GM21423 (cell line): ENCODE measurements around the gene IMP3.
"Not testable (repeated sequence)": the region's sequence is repeated elsewhere in the genome, so short reads cannot be mapped to it uniquely, and the experiment has no call there.

Experiments used
- ATAC-seq: cut with Tn5 transposase; IDR thresholded peaks from one replicate; pipeline ENCODE4 v1.9.1; 2021; ENCODE audit warnings: mild to moderate bottlenecking, moderate library complexity; ENCODE audit not compliant: unreplicated experiment

Gene IMP3

DNA sequence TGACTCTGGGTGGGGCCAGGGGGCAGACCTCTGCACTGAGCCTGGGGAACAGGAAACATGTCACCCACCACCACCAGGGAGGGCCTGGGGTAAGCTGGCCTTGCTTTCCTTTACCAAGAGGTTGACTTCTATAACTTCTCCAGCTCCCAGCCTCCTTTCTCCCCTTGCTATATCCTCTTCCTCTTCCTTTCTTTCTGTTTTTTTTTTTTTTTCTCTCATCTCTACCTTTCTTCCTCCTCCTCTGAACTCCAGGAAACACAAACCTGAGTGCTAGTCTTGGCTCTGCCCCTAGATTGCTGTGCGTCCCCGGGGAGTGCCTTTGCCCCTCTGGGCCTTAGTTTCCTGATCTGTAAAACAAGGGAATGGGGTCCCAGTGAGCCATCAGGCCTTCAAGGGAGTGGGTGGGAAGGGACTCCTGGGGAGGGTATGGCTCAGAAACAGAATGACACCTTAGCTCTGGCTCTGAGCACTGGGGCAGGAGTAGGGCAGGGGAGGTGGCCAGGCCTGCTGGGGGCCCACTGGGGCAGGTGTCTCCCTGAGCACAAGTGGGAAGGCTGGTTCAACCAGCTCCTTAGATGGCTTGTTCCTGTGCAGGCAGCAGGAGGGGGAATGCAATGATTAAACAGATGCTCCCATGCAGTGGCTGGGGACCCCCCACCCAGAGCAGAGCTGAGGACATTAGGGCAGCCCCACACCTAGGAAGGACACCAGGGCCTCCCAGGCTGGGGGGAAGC is 12.0 kb upstream of the IMP3 start:
- no peak for ATAC-seq

DNA sequence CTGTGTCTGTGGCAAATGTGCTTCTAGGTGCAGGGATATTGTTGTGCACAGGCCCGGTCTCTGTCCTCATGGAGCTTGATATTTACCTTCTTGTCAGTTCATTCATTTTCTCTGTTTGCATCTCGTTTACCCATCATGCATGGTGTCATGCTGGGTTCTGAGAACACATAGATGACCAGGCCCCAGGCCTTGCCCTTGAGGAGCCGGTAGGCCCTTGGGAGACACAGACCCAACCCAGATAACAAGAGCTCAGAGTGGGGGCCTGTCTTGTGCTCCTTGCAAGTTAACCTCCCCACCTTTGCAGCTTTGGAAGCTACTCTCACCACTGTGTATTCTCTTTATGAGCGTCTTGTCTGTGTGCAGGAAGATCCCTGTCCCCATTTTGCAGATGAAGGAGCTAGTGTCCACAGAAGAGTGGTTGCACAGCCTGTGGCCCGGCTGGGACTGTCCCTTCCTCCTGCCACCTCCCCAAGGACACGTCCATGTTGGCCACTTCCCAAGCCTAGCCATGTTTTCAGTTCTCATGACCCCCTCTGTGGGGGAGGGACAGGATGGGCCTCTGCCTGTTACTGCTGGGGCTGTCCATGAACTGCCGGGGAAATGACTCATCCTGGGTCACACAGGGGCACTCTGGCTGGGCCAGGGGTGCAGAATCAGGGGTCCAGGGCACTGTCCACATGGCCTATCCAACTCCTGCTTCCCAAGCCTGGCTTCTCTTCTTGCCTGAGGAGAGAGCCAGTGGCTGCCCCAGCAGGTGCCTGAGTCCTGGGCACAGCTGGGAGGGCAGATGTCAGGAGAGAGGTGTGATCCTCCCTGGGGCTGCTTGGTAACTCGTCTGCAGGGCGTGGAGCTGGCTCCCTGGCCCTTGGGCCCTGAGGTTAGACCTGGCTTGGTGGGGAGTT is 11.1 kb upstream of the IMP3 start:
- ATAC-seq = no peak

DNA sequence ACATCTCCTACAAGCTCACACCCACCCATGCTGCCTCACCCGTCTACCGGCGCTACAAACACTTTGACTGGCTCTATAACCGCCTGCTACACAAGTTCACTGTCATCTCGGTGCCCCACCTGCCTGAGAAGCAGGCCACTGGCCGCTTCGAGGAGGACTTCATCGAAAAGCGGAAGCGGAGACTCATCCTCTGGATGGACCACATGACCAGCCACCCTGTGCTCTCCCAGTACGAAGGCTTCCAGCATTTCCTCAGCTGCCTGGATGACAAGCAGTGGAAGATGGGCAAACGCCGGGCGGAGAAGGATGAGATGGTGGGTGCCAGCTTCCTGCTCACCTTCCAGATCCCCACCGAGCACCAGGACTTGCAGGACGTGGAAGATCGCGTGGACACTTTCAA is 9.8 kb upstream of the IMP3 start:
- ATAC-seq = no peak

DNA sequence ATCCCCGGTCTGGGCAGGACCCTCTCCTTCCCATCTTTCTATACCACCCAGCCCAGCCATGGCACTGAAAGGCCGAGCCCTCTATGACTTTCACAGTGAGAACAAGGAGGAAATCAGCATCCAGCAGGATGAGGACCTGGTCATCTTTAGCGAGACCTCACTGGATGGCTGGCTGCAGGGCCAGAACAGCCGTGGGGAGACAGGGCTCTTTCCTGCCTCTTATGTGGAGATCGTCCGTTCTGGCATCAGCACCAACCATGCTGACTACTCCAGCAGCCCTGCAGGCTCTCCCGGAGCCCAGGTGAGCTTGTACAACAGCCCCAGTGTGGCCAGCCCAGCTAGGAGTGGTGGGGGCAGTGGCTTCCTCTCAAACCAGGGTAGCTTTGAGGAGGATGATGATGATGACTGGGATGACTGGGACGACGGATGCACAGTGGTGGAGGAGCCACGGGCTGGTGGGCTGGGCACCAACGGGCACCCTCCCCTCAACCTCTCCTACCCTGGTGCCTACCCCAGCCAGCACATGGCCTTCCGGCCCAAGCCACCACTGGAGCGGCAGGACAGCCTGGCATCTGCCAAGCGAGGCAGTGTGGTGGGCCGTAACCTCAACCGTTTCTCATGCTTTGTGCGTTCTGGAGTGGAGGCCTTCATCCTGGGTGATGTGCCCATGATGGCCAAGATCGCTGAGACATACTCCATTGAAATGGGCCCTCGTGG is 9.2 kb upstream of the IMP3 start:
- no peak for ATAC-seq

DNA sequence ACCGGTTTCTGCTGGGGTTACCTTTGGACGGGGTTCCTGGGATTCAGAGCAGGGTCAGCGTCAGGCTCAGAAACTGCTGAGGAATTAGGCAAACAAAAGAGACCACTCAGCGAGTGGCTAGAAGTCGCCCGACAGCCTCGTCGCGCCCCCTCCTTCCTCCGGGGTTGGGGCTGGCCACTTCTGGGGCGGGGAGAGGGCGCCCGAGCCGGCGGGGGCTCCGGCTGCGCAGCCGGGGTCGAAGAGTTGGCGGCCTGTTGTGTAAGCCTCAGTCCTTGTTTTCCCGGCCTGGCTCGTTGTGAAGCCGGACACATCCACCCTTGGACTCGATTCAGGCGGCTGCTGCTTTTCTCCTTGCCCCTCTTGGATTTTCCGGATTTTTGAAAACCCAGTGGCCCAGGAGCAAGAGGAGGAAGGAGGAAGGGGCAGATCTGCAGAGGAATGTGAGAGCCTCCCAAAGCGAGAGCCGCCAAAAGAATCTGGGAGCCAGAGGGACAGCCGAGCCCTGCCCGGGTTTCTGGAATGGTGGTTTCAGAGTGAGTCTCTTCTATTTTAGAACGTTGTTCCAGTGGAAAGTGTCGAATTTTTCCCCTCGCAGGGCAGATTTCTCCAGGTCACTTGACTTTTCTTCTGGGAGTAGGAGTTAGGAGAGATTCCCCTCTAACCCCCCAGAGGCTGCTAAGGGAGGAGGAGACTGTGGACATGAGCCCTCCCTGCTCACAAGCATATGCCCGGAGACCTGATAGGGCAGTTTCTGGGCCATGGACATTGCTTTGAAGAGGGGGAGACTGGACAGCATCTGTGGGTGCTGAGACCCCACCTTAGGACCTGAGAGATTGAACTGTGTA is 8.4 kb upstream of the IMP3 start:
- ATAC-seq = no peak

DNA sequence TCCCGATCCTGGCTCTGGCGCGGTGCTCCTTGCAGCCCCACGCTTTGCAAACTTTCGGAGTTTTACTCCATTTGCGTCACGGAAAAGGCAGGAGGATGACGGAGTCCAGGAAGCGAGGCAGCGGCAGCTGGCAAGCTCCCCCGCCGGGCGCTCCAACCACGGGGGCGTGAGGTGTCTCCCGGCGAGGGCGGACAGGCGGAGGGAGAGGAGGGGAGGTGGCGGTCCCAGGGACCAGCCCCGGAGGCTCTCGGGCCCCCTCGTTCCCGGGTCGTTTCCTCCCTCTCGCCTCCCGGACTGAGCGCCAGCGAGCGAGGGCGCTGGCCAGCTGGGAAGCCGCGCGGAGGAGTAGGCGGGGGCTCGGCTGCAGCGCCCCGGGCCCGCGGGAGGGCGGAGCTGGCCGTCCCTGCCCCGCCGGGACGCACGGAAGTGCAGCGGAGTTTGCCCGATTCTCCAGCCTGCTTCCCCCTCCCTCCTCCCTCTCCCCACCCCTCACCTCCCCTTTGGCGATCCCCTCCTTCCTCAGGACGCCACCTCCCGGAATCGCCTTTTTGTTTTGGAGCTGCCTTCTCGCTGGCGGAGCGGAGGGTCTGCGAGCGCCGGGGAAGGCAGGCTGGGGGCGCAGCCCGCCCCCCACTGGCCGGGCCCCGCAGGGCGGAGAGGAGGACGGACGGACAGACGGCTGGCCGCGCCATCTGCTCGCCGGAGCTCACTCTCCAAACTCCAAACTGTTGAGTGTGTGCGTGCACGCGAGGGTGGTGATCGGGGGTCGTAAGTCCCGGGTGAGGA is 7.5 kb upstream of the IMP3 start, which contains the start of gene SNX33:
SNX33 (plus strand) TSS at position 543 of the 786 bp plus-strand sequence. CDS start 1,191 bp downstream, outside the sequence.
- peak; percentile 48 for ATAC-seq

DNA sequence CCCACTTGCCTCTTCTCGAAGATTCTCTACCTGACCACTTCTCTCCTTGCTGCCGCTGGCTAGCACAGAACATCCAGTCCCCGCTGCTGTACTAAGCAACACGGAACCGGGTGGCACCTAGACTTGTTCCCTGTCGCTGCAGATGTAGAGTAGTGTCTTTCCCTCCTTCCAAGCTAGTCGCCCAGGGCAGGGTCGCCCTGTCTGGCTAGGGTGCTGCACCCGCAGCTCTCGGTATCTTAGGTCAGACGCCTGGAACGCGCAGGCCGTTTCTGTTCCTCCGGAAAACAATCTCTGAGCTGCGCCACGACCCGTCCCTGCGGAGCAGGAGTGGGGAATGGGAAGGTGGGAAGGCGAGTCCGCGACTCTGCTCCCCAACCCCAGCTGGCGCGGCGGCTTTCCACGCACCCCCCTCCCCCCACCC is 6.9 kb upstream of the IMP3 start:
- no peak for ATAC-seq

DNA sequence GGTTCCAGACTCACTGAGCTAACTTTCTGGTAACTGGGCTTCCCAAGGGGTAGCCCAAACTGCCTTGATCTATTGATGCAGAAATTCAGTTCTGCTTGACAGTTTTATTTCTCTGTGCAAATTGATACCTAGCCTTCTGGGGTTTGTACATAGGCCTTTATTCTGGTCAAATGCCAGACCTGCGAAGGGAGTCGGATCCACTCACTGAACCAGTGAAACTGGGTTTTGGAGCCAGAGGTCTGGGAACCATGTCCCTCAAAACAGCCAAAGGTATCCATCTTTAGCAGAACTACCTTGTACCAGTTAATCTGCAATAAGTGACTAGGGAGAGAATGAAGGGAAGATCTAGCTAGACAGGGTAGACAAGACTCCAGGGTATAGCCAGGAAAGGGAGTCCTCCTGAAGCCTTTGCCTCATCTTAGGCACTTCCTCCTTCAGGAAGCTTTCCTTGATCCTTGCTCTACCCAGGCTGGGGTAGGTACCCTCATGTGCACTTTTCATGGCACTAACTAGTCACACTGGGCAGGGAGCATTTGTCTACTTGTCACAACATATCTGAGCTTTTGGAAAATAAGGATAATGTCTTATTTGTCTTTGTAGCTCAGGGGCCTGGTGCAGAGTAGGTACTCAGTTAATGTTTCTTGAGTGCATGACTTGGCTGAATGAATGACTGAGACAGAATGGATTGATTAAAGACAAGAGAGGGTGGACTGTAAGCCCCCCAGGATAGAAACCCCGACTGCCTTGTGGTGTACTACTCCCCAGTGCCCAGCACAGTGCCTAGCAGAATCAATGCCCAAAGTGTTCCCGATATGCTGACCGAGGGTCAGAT is 6.3 kb upstream of the IMP3 start:
- no peak for ATAC-seq

DNA sequence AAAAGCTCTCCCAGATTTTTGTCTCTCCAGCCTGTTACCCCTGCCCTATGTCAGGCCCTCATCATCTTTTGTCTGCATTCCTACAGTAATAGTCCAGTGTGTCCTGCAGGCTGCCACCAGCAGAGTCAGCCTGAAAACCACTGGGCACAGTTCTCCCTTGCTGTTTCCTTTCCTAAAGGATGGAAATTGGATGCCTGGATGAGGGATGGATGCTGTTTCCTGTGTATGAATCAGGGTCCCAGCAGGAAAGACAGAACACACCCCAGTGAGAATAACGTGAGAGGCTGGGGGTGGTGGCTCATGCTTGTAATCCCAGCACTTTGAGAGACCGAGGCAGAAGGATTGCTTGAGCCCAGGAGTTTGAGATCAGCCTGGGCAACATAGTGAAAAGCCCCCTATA is 4.4 kb upstream of the IMP3 start:
- no peak for ATAC-seq

DNA sequence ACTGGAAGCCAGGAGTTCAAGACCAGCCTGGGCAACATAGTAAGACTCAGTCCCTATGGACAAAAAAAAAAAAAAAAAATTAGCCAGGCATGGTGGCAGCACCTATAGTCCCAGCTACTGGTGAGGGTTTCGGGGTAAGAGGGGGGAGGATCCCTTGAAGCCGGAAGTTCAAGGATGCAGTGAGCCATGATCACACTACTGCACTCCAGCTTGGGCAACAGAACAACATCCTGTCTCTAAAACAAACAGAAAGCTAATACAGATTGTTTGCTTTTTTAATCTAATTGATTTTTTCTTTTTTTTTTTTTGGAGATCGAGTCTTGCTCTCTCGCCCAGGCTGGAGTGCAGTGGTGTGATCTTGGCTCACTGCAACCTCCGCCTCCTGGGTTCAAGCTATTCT is 1.6 kb upstream of the IMP3 start:
- no peak for ATAC-seq

DNA sequence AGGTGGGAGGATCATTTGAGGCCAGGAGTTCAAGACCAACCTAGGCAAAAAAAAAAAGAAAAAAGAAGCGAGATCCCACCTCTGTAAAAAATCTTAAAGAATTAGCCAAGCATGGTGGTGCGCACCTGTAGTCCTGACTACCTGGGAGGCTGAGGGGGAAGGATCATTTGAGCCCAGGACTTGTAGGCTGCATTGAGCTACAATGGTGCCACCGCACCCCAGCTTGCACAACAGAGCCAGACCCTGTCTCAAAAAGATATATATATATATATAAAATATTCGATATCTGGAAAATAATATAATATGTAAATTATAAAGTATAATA is 1.1 kb upstream of the IMP3 start:
- no peak for ATAC-seq

DNA sequence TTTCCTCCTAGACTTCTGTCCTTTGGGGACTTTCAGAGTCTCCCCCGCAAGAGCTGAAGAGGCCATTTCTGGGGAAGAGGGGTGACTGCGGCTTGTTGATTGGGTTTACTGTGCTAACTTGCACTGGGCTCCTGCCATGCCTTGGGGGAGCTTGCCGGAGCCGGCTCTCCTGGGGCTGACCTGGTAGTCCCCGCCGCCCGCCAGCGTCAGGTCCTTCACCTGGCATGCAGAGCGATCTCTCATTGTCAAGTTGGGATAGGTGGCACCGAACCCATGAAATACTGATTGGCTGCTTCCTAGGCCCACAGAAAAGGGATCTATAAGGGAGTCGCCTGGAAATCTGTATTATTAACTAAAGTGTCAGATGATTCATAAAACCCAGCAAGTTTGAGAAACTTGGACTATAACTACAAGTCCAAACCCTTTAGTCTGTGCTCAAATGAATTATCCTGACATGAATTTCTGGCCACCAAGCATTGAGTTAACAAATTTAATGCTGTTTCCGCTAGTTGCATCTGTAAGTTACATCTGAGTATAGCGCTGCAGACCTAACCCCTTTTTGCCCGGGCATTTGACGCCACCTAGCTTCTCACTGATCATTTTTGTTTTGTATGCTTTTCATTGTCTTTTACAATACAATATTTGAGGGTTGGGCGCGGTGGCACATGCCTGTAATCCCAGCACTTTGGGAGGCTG is 607 bp upstream of the IMP3 start:
- ATAC-seq = peak; percentile 23

DNA sequence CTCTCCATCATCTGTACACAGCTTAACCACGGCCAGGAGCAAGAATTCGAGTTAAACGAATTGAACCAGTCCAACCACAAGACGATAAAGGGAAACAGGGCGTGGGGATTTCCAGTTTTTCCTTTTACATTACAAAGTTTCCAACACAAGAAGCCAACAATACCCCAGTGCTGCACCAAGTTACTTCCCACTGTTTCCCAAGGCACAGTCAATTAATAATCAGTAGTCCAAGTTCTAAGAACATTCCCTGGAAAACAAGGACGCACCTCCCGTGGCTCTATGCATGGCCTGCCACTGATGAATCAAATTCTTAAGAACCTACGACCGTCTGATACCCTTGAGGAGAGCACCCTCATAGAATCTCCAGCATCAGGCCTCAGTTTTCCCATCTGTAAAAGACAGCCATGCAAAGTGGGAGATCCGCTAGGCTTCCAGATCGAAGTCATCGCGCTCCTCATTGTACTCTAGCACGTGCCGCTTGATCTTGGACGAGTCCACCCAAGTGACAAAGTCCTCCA is 774 bp downstream of the IMP3 start:
- no peak for ATAC-seq

DNA sequence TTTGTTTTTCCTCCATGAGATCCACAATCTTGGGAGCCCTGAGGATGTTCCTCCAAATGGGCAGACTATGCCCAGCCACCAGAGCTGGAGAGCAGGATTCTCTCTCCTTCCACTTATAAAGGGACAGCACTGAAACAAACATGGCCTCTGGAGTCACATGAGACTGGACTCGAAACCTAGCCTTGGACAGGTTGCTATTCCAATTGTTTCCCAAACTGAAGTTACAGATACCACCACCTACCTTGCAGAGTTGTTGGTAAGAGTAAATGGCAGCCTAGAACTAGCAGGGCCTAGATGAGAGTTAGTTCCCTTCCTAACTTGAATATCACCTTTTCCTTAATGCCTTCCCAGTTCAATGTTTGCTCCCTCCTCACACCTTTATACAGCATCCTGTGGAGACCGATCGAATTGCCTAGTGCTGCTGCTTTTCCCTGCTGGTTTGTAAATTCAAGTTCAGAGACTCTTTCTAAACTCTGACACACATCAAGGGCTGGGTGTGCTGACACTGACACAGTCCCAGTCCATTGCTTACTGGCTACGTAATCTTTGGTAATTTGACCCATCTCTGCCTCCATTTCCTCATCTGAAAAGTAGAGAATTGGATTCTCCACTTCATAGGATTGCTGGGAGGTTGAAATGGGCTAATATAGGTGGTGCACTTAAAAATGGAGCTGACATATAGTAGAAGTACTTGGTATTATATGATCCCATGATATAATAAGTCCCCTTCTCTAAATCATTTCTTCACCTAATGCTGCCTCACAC is 2.6 kb downstream of the IMP3 start:
- no peak for ATAC-seq

DNA sequence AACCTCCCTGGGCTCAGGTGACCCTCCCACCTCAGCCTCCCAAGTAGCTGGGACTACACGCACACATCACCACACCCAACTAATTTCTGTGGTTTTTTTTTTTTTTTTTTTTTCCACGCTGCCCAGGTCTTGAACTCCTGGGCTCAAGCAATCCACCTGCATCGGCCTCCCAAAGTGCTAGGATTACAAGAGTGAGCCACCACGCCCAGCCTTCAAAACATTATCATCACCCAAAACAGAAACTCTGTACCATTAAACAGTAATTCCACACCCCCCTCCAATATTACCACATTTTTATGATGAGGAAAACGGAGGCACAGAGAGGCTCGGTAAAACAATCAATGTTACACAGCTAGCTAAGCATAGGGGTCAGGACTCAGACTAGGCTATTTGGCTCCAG is 4.0 kb downstream of the IMP3 start:
- ATAC-seq = no peak

DNA sequence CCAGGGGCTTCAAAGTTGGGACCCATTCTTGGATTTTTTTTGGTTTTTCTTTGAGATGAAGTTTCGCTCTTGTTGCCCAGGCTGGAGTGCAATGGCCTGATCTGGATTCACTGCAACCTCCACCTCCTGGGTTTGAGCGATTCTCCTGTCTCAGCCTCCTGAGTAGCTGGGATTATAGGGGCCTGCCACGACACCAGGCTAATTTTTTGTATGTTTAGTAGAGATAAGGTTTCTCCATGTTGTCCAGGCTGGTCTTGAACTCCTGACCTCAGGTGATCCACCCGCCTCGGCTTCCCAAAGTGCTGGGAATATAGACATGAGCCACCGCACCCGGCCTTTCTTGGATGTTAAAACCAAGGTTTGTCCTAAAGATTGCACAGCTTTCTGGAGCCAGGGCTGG is 6.1 kb downstream of the IMP3 start:
- not testable (repeated sequence) for ATAC-seq

DNA sequence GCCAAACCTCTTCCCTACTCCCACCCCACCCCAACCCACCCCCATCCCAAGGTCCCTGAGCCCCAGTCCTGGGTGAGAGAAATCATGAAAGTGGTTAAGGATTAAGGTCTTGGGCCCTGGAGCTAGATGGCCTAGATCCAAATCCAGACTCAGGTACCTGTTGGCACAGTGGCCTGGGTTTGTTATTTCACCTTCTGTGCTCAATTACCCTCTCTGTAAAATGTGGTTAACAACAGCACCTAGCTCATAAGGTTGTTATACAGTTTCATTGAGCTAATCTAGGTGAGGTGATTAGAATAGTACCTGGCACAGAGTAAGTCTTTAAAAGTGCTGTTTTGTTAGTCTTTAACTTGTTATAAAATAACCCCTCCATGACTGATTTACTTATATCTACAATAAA is 8.1 kb downstream of the IMP3 start:
- no peak for ATAC-seq
